HUDEP-2 (cell line): ENCODE measurements around the gene PKNOX2.

ENCODE experiments used
- DNase-seq, 76 experiments: peaks; one replicate each; lab custom pipeline; 2025; ENCODE audit not compliant: unreplicated experiment in 76 of 76; lab: John Stamatoyannopoulos, UW

Gene PKNOX2

GRCh38 chr11:125452125-125452470 lies 287.5 kb downstream of the PKNOX2 start:
- DNase-seq, result no peak

GRCh38 chr11:125454047-125454446 lies 289.5 kb downstream of the PKNOX2 start:
- DNase-seq, result peak in 49 of 76 experiments; percentile 2 to 81 (median 49)

- no peak for DNase-seq
These were observed 291.3 kb downstream of the PKNOX2 start for GRCh38 chr11:125455851-125456250.

GRCh38 chr11:125457814-125458343 lies 293.3 kb downstream of the PKNOX2 start:
- DNase-seq, result no peak

GRCh38 chr11:125460275-125460674 lies 295.7 kb downstream of the PKNOX2 start:
- no peak for DNase-seq

GRCh38 chr11:125463590-125464269 lies 299.2 kb downstream of the PKNOX2 start:
- no peak for DNase-seq

- no peak for DNase-seq
These were observed 299.7 kb downstream of the PKNOX2 start for GRCh38 chr11:125464270-125464662.

- no peak for DNase-seq
These were observed 300.1 kb downstream of the PKNOX2 start for GRCh38 chr11:125464666-125465065.

- no peak for DNase-seq
These were observed 300.7 kb downstream of the PKNOX2 start for GRCh38 chr11:125465255-125465654.

- no peak for DNase-seq
These were observed 301.1 kb downstream of the PKNOX2 start for GRCh38 chr11:125465701-125466100.

GRCh38 chr11:125468025-125468424 lies 303.5 kb downstream of the PKNOX2 start:
- no peak for DNase-seq

GRCh38 chr11:125468852-125469251 lies 304.3 kb downstream of the PKNOX2 start:
- no peak for DNase-seq

- no peak for DNase-seq
These were observed 305.8 kb downstream of the PKNOX2 start for GRCh38 chr11:125470355-125470754.

- no peak for DNase-seq
These were observed 312.2 kb downstream of the PKNOX2 start for GRCh38 chr11:125476721-125477120.

GRCh38 chr11:125479137-125479536 lies 314.6 kb downstream of the PKNOX2 start:
- DNase-seq, result no peak

- no peak for DNase-seq
These were observed 317.0 kb downstream of the PKNOX2 start for GRCh38 chr11:125481531-125481930.
